Activated naive CD8-positive, alpha-beta T cell treated with anti-CD3 and anti-CD28 coated beads, Interleukin-2, amount 10 ng/mL, durations not matched to agents 7 days and 5 days (primary cell): ENCODE data around the gene PCBD1. TPM values are rescaled to one million over a fixed set of nuclear protein-coding genes. Genes with fewer than 3 reads are reported as not detected.

Source experiments
- ATAC-seq: fragments of 150-1000 bp; cut with Tn5 transposase; one replicate; pipeline ENCODE4 v1.10.0; 2021; ENCODE audit warnings: low read depth, moderate library complexity
- POLR2A ChIA-PET: fragments of 350-600 bp; sonication (Branson Sonifier 250); formaldehyde crosslinking; loops from one replicate; lab custom pipeline; 2021; ENCODE audit warnings: antibody characterized with exemption; lab: Charles Lee
- DNase-seq: peaks from one replicate; pipeline ENCODE4 v3.0.0; 2021
- H3K27ac Mint-ChIP-seq: one replicate; pipeline ENCODE4 v1.8.0; 2022; ENCODE audit warnings: mild to moderate bottlenecking, mixed read lengths
- H3K27me3 Mint-ChIP-seq: one replicate; pipeline ENCODE4 v1.8.0; 2022; ENCODE audit warnings: mild to moderate bottlenecking, moderate library complexity, mixed read lengths
- H3K36me3 Mint-ChIP-seq: one replicate; pipeline ENCODE4 v1.8.0; 2021; ENCODE audit warnings: mild to moderate bottlenecking, mixed read lengths
- H3K4me1 Mint-ChIP-seq: one replicate; pipeline ENCODE4 v1.8.0; 2021; ENCODE audit warnings: mixed read lengths
- H3K4me3 Mint-ChIP-seq: one replicate; pipeline ENCODE4 v1.8.0; 2022; ENCODE audit warnings: mild to moderate bottlenecking, moderate library complexity, mixed read lengths
- H3K9me3 Mint-ChIP-seq: one replicate; pipeline ENCODE4 v1.8.0; 2021; ENCODE audit warnings: mixed read lengths
- total RNA-seq, 2 experiments: library from RNA; stranded (reverse); gene quantifications; one replicate each; pipeline ENCODE4 v1.2.3, GENCODE V29; 2021

PCBD1 gene
- total RNA-seq, 2 experiments from 2014 or later = 23.5 to 27.7 TPM

GRCh38 chr10:70837660-70838059 is 50.7 kb downstream of the PCBD1 start:
- POLR2A ChIA-PET = no interaction called here
- Mint-ChIP-seq H3K4me3 (no peak overlapping the region), H3K27me3 (no peaks in the 10 kb centered on the region), H3K27ac (no peak overlapping the region), H3K9me3 (peaks cover 5% of the 10 kb centered on the region), H3K36me3 (peaks cover 40% of the 10 kb centered on the region), H3K4me1 (peaks cover 20% of the 10 kb centered on the region)
- DNase-seq (no peak), ATAC-seq (no peak)

DNA sequence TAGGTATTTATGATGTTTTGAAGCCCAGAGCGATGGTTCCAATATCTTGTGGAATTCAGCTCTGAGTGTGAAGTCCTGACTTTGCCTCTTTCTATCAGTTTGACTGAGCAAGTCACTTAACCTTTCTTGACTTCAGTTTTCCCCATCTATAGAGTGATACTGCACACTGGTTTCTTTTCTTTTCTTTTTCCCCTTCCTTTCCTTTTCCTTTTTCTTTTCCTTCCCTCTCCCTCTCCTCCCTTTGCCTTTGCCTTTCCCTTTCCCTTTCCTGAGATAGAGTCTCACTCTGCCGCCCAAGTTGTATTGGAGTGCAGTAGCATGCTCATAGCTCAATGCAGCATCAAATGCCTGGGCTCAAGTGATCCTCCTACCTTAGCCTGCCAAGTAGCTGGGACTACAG is 52.0 kb downstream of the PCBD1 start:
- H3K36me3 Mint-ChIP-seq = peaks cover 30% of the 10 kb centered on the region
- H3K27ac Mint-ChIP-seq = no peak overlapping the region
- H3K9me3 Mint-ChIP-seq = peaks cover 2% of the 10 kb centered on the region
- ATAC-seq = no peak
- POLR2A ChIA-PET = no interaction called here
- H3K27me3 Mint-ChIP-seq = no peaks in the 10 kb centered on the region
- no peak for DNase-seq
- H3K4me3 Mint-ChIP-seq = no peak overlapping the region
- peaks cover 16% of the 10 kb centered on the region for H3K4me1 Mint-ChIP-seq

- POLR2A ChIA-PET = no interaction called here
- ATAC-seq (no peak), DNase-seq (no peak)
- no peak overlapping the region for H3K27ac Mint-ChIP-seq
- peaks cover 2% of the 10 kb centered on the region for H3K9me3 Mint-ChIP-seq
- peaks cover 24% of the 10 kb centered on the region for H3K36me3 Mint-ChIP-seq
- H3K4me3 Mint-ChIP-seq = no peak overlapping the region
- H3K27me3 Mint-ChIP-seq = no peaks in the 10 kb centered on the region
- peaks cover 7% of the 10 kb centered on the region for H3K4me1 Mint-ChIP-seq
Observed at GRCh38 chr10:70834441-70835151, 53.8 kb downstream of the PCBD1 start.

DNA sequence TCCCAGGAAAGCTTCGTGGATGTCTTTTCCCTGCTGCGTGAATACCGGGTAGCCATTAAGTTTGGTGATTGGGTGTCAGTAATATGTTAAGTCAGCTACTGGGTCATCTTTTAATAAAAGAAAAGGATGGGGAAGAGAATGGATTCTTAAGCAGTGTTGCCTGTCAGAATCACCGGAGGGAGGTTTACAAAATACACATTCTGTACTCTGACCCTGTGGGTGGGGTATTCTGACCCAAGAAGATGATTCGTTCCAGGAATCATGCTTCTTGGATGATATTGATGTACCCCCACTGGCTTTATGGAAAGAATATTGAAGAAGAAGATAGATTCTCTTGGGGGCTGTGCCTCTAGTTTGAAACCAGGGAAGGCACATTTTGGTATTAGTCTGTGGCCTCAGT is 54.3 kb downstream of the PCBD1 start:
- DNase-seq = no peak
- Mint-ChIP-seq H3K4me3 (no peak overlapping the region), H3K9me3 (peaks cover 2% of the 10 kb centered on the region), H3K27me3 (no peaks in the 10 kb centered on the region), H3K4me1 (peaks cover 7% of the 10 kb centered on the region), H3K36me3 (peaks cover 24% of the 10 kb centered on the region), H3K27ac (no peak overlapping the region)
- POLR2A ChIA-PET = no interaction called here
- no peak for ATAC-seq

DNA sequence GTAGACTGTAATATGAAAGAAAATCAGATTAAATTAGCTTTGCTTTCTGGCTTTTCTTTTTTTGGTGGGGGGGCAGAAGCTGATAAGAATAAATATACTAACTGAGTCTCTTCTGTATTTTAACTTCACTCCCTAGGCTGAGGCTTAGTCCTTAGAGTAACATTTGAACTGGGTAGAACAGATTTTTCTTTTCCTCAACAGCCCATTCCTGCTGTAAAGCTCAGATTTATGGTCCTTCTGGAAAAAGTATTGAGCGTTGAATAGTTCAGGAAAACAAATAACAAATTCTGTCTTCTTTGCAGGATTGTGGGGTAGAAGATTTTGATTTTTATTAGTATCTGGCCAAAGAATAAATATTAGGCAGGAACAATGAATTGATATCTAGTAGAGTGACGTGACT is 54.8 kb downstream of the PCBD1 start:
- DNase-seq = no peak
- Mint-ChIP-seq H3K4me1 (peaks cover 7% of the 10 kb centered on the region), H3K36me3 (peaks cover 24% of the 10 kb centered on the region), H3K9me3 (peaks cover 2% of the 10 kb centered on the region), H3K4me3 (no peak overlapping the region), H3K27ac (no peak overlapping the region), H3K27me3 (no peaks in the 10 kb centered on the region)
- POLR2A ChIA-PET = no interaction called here
- no peak for ATAC-seq

Other genes with a start within 250 kb of the PCBD1 start
- not detected for gene ADAMTS14, start 216.1 kb downstream of the PCBD1 start, total RNA-seq
- not detected for gene TBATA, start 103.2 kb downstream of the PCBD1 start, total RNA-seq
- 10 to 100 TPM; 28.2 to 31.8 TPM for gene SGPL1, start 72.6 kb downstream of the PCBD1 start, total RNA-seq